ENCODE measurements around the gene LINS1.

DNA sequence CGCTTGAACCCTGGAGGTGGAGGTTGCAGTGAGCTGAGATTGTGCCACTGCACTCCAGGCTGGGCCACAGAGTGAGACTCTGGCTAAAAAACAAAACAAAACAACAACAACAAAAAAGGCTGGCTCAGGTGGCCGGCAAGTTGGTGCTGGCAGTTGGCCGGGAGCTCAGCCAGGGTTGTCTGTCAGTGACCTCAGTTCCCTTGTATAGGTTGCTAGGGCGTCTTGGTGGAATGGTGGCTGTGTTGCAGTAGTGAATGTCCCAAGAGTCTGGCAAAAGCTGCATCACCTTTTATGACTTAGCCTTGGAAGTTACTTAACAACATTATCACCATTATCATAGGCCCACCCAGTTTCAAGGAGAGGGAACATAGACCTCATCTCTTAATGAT is 41.0 kb upstream of the LINS1 start:
- no peak for TF ChIP-seq CTCF (IDR thresholded peaks at IDR 0.05; ENCODE audit: control extremely low read depth in 1 of 3, insufficient read depth in 1 of 3, low read depth in 1 of 3, low read length in 3 of 3)
- TF ChIP-seq POLR2AphosphoS5 (IDR thresholded peaks at IDR 0.05; ENCODE audit: low read depth, low read length): no peak
- TF ChIP-seq EZH2 (IDR thresholded peaks at IDR 0.05; ENCODE audit: low read depth, low read length, severe bottlenecking): no peak
- TF ChIP-seq CBX8 (IDR thresholded peaks at IDR 0.05; ENCODE audit: borderline replicate concordance, low read depth, low read length): no peak
- TF ChIP-seq, protein P1, sequence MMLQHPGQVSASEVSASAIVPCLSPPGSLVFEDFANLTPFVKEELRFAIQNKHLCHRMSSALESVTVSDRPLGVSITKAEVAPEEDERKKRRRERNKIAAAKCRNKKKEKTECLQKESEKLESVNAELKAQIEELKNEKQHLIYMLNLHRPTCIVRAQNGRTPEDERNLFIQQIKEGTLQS (IDR thresholded peaks at IDR 0.05; ENCODE audit: insufficient read depth, low read depth, low read length): no peak
- TF ChIP-seq TBP (IDR thresholded peaks at IDR 0.05; ENCODE audit: low read depth, low read length): no peak

Measured in H1 (cell line).